WTC11 (cell line): ENCODE results near the gene GORAB. TPM values are rescaled to one million over a fixed set of nuclear protein-coding genes. Genes with fewer than 3 reads are reported as not detected.

Source experiments
- ATAC-seq: fragments of 200-7000 bp; cut with Tn5 transposase; 2 replicates; pipeline ENCODE4 v1.10.0; 2021; ENCODE audit warnings: mild to moderate bottlenecking, moderate library complexity
- CTCF ChIA-PET: fragments of 300-600 bp; sonication (Branson Sonifier 250); formaldehyde crosslinking; loops from one replicate; lab custom pipeline; 2021; ENCODE audit warnings: antibody characterized with exemption; lab: Charles Lee
- POLR2A ChIA-PET: fragments of 350-600 bp; sonication (Branson Sonifier 250); formaldehyde crosslinking; loops from one replicate; lab custom pipeline; 2021; ENCODE audit warnings: antibody characterized with exemption; lab: Charles Lee
- DNase-seq: peaks from one replicate; pipeline ENCODE4 v3.0.0; 2021; ENCODE audit warnings: low spot score
- H3K27ac Mint-ChIP-seq: 2 replicates; pipeline ENCODE4 v1.8.0; 2021; ENCODE audit warnings: mixed read lengths
- H3K27me3 Mint-ChIP-seq: 2 replicates; pipeline ENCODE4 v1.8.0; 2021; ENCODE audit warnings: low read depth, mild to moderate bottlenecking, moderate library complexity, mixed read lengths
- H3K36me3 Mint-ChIP-seq: 2 replicates; pipeline ENCODE4 v1.8.0; 2021; ENCODE audit warnings: mixed read lengths
- H3K4me1 Mint-ChIP-seq: 2 replicates; pipeline ENCODE4 v1.8.0; 2022; ENCODE audit warnings: mixed read lengths
- H3K4me3 Mint-ChIP-seq: 2 replicates; pipeline ENCODE4 v1.8.0; 2021; ENCODE audit warnings: mild to moderate bottlenecking, moderate library complexity, mixed read lengths
- H3K9me3 Mint-ChIP-seq: 2 replicates; pipeline ENCODE4 v1.8.0; 2021; ENCODE audit warnings: mixed read lengths
- AFF4 ChIP-seq: sonication (generic); formaldehyde crosslinking; IDR thresholded peaks from 2 replicates; pipeline ENCODE4 v1.8.1; 2023; ENCODE audit warnings: mild to moderate bottlenecking, missing genetic modification reagents, borderline replicate concordance
- ATF1 ChIP-seq: sonication (generic); formaldehyde crosslinking; IDR thresholded peaks from 2 replicates; pipeline ENCODE4 v1.8.1; 2023; ENCODE audit warnings: mild to moderate bottlenecking, moderate library complexity, missing genetic modification reagents
- CREM ChIP-seq: sonication (generic); formaldehyde crosslinking; IDR thresholded peaks from 2 replicates; pipeline ENCODE4 v1.8.1; 2022; ENCODE audit warnings: mild to moderate bottlenecking, missing genetic modification reagents, moderate library complexity
- EMX1 ChIP-seq: fragments of 250-450 bp; sonication (Bioruptor Pico); IDR thresholded peaks from 2 replicates; pipeline ENCODE4 v1.8.0; 2021; ENCODE audit warnings: mild to moderate bottlenecking
- ESRRA ChIP-seq: sonication (generic); formaldehyde crosslinking; IDR thresholded peaks from 2 replicates; pipeline ENCODE4 v1.8.1; 2022; ENCODE audit warnings: mild to moderate bottlenecking, missing genetic modification reagents, borderline replicate concordance
- HMGXB4 ChIP-seq: sonication (generic); formaldehyde crosslinking; IDR thresholded peaks from 2 replicates; pipeline ENCODE4 v1.8.1; 2023; ENCODE audit warnings: mild to moderate bottlenecking, moderate library complexity, missing genetic modification reagents
- MXD4 ChIP-seq: fragments of 250-450 bp; sonication (Bioruptor Pico); IDR thresholded peaks from 2 replicates; pipeline ENCODE4 v1.8.0; 2021; ENCODE audit warnings: mild to moderate bottlenecking, moderate library complexity, borderline replicate concordance
- NR1H2 ChIP-seq: sonication (generic); formaldehyde crosslinking; IDR thresholded peaks from 2 replicates; pipeline ENCODE4 v1.9.0; 2021; ENCODE audit warnings: mild to moderate bottlenecking, moderate library complexity, missing genetic modification reagents
- PRRX2 ChIP-seq: fragments of 250-450 bp; sonication (Bioruptor Pico); IDR thresholded peaks from 2 replicates; pipeline ENCODE4 v1.8.0; 2021; ENCODE audit warnings: mild to moderate bottlenecking
- RORB ChIP-seq: fragments of 250-450 bp; sonication (Bioruptor Pico); IDR thresholded peaks from 2 replicates; pipeline ENCODE4 v1.9.0; 2021; ENCODE audit warnings: mild to moderate bottlenecking
- STAT6 ChIP-seq: sonication (generic); formaldehyde crosslinking; conservative IDR thresholded peaks from 2 replicates; pipeline ENCODE4 v1.8.1; 2023; ENCODE audit warnings: mild to moderate bottlenecking, low read depth, missing genetic modification reagents, moderate library complexity
- TEAD1 ChIP-seq: sonication (generic); formaldehyde crosslinking; IDR thresholded peaks from 2 replicates; pipeline ENCODE4 v1.8.0; 2022; ENCODE audit warnings: mild to moderate bottlenecking, missing genetic modification reagents
- TP53 ChIP-seq: sonication (generic); formaldehyde crosslinking; IDR thresholded peaks from 2 replicates; pipeline ENCODE4 v1.8.1; 2023; ENCODE audit warnings: mild to moderate bottlenecking, missing genetic modification reagents
- ZBTB43 ChIP-seq: sonication (generic); formaldehyde crosslinking; IDR thresholded peaks from 2 replicates; pipeline ENCODE4 v1.8.1; 2023; ENCODE audit warnings: mild to moderate bottlenecking, missing genetic modification reagents
- ZMAT4 ChIP-seq: fragments of 250-450 bp; sonication (Bioruptor Pico); IDR thresholded peaks from 2 replicates; pipeline ENCODE4 v1.9.0; 2021; ENCODE audit warnings: mild to moderate bottlenecking
- ZNF671 ChIP-seq: fragments of 250-450 bp; sonication (Bioruptor Pico); IDR thresholded peaks from 2 replicates; pipeline ENCODE4 v1.8.0; 2021; ENCODE audit warnings: mild to moderate bottlenecking
- total RNA-seq: library from RNA; stranded (reverse); gene quantifications from 3 replicates; pipeline ENCODE4 v1.2.3, GENCODE V29; 2021
- TF ChIP-seq, protein P1 (sequence below): fragments of 250-450 bp; sonication (Bioruptor Pico); IDR thresholded peaks from 2 replicates; pipeline ENCODE4 v2.1.2; 2022; ENCODE audit warnings: mild to moderate bottlenecking, moderate library complexity
- TF ChIP-seq, protein P2 (sequence below): sonication (generic); formaldehyde crosslinking; IDR thresholded peaks from 2 replicates; pipeline ENCODE4 v1.8.0; 2022; ENCODE audit warnings: mild to moderate bottlenecking, missing genetic modification reagents
- TF ChIP-seq, protein P3 (sequence below): sonication (generic); formaldehyde crosslinking; IDR thresholded peaks from 2 replicates; pipeline ENCODE4 v1.8.1; 2022; ENCODE audit warnings: low read depth, missing genetic modification reagents, borderline replicate concordance
- TF ChIP-seq, protein P4 (sequence below): sonication (generic); formaldehyde crosslinking; IDR thresholded peaks from 2 replicates; pipeline ENCODE4 v1.8.1; 2023; ENCODE audit warnings: mild to moderate bottlenecking, missing genetic modification reagents

Gene GORAB
- total RNA-seq, 1 experiment from 2014 or later, result 9.1 TPM

- TF ChIP-seq, protein P1, sequence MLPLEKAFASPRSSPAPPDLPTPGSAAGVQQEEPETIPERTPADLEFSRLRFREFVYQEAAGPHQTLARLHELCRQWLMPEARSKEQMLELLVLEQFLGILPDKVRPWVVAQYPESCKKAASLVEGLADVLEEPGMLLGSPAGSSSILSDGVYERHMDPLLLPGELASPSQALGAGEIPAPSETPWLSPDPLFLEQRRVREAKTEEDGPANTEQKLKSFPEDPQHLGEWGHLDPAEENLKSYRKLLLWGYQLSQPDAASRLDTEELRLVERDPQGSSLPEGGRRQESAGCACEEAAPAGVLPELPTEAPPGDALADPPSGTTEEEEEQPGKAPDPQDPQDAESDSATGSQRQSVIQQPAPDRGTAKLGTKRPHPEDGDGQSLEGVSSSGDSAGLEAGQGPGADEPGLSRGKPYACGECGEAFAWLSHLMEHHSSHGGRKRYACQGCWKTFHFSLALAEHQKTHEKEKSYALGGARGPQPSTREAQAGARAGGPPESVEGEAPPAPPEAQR (CRISPR knock-in tag), result no peak
- TF ChIP-seq AFF4 (CRISPR knock-in tag) (no peak), STAT6 (CRISPR knock-in tag) (no peak), TEAD1 (CRISPR knock-in tag) (no peak)
- TF ChIP-seq, protein P2, sequence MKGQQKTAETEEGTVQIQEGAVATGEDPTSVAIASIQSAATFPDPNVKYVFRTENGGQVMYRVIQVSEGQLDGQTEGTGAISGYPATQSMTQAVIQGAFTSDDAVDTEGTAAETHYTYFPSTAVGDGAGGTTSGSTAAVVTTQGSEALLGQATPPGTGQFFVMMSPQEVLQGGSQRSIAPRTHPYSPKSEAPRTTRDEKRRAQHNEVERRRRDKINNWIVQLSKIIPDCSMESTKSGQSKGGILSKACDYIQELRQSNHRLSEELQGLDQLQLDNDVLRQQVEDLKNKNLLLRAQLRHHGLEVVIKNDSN (CRISPR knock-in tag), result no peak
Measured at GRCh38 chr1:170518185-170518834, 13.7 kb upstream of the GORAB start (continued).

DNA sequence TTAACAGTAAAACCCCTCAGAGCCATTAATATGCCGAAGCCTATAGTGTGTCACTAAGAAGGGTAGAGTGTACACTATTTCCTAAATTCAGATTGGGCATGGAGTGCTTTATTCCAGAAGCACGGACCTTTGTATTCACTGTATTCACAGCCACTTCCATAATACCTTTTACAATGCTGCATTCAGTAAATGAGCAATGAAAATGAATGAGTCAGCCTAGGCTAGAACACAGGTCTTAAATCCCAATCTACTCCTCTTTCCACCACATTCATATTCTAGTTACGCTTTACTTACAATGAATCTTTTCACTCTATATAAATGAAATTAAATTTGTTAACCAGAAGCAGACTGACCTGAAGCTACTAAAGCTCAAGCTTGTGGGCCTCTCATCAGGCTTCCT, 13.0 kb upstream of the GORAB start:
- ATAC-seq (no peak), DNase-seq (no peak)
- H3K36me3 Mint-ChIP-seq, result no peaks in the 10 kb centered on the region
- ChIA-PET POLR2A (interaction anchor here (0.7 kb wide), 1 partner anchor 9 kb away, joined by 4 read pairs; no protein-coding TSS in a partner anchor), CTCF (no interaction called here)
- H3K4me3 Mint-ChIP-seq, result no peak overlapping the region
- TF ChIP-seq EMX1 (CRISPR knock-in tag) (no peak), RORB (no peak), ATF1 (CRISPR knock-in tag) (no peak), PRRX2 (CRISPR knock-in tag) (no peak), ESRRA (CRISPR knock-in tag) (no peak), TP53 (CRISPR knock-in tag) (no peak), MXD4 (CRISPR knock-in tag) (no peak), ZNF671 (CRISPR knock-in tag) (no peak), ZBTB43 (CRISPR knock-in tag) (no peak), CREM (CRISPR knock-in tag) (no peak), NR1H2 (CRISPR knock-in tag) (no peak), ZMAT4 (no peak), HMGXB4 (no peak)
- TF ChIP-seq, protein P3, sequence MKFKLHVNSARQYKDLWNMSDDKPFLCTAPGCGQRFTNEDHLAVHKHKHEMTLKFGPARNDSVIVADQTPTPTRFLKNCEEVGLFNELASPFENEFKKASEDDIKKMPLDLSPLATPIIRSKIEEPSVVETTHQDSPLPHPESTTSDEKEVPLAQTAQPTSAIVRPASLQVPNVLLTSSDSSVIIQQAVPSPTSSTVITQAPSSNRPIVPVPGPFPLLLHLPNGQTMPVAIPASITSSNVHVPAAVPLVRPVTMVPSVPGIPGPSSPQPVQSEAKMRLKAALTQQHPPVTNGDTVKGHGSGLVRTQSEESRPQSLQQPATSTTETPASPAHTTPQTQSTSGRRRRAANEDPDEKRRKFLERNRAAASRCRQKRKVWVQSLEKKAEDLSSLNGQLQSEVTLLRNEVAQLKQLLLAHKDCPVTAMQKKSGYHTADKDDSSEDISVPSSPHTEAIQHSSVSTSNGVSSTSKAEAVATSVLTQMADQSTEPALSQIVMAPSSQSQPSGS, result no peak
- TF ChIP-seq, protein P4, sequence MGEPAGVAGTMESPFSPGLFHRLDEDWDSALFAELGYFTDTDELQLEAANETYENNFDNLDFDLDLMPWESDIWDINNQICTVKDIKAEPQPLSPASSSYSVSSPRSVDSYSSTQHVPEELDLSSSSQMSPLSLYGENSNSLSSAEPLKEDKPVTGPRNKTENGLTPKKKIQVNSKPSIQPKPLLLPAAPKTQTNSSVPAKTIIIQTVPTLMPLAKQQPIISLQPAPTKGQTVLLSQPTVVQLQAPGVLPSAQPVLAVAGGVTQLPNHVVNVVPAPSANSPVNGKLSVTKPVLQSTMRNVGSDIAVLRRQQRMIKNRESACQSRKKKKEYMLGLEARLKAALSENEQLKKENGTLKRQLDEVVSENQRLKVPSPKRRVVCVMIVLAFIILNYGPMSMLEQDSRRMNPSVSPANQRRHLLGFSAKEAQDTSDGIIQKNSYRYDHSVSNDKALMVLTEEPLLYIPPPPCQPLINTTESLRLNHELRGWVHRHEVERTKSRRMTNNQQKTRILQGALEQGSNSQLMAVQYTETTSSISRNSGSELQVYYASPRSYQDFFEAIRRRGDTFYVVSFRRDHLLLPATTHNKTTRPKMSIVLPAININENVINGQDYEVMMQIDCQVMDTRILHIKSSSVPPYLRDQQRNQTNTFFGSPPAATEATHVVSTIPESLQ, result no peak
- H3K27ac Mint-ChIP-seq, result no peak overlapping the region
- no peaks in the 10 kb centered on the region; the same call in 1 of the 2 replicates for H3K27me3 Mint-ChIP-seq
- H3K9me3 Mint-ChIP-seq, result no peaks in the 10 kb centered on the region
- H3K4me1 Mint-ChIP-seq, result 0 out of 2 replicates have a peak, but pooled peaks cover 6% of the 10 kb centered on the region
